ENCODE data around the gene LIPK.

Gene LIPK

DNA sequence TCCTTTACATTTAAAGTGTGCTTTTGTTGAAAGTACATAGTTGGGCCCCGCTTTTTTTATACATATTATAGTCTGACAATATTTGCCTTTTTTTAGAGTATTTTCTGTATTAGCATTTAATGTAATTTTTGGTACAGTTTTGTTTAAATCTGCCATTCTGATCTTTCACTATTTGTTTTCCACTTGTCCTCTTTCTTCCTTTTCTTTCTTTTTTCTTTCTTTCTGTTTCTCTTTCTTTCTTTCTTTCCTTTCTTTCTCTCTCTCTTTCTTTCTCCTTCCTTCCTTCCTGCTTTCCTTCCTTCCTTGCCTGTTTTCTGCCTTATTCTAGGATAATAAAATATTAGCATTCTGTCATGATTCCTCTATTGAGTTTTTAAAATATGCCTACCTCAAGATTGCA is 9.5 kb downstream of the LIPK start:
- Histone ChIP-seq H2AFZ (ENCODE audit: low read depth, low read length) (no peak overlapping the region), H3K27me3 (ENCODE audit: low read depth, low read length) (no peaks in the 10 kb centered on the region), H3K4me1 (ENCODE audit: low read length) (no peaks in the 10 kb centered on the region), H3K9me3 (ENCODE audit: insufficient read depth, low read length) (no peaks in the 10 kb centered on the region), H4K20me1 (ENCODE audit: insufficient read depth, low read length) (no peaks in the 10 kb centered on the region), H3K36me3 (replicated peaks; ENCODE audit: low read depth, low read length) (no peaks in the 10 kb centered on the region), H3K9ac (ENCODE audit: low read length) (no peak overlapping the region), H3K4me3 (ENCODE audit: low read length) (no peak overlapping the region), H3K79me2 (ENCODE audit: low read length) (no peaks in the 10 kb centered on the region), H3K27ac (ENCODE audit: low read length) (no peak overlapping the region), H3K4me2 (ENCODE audit: low read length) (no peak overlapping the region)
- TF ChIP-seq, protein P1, sequence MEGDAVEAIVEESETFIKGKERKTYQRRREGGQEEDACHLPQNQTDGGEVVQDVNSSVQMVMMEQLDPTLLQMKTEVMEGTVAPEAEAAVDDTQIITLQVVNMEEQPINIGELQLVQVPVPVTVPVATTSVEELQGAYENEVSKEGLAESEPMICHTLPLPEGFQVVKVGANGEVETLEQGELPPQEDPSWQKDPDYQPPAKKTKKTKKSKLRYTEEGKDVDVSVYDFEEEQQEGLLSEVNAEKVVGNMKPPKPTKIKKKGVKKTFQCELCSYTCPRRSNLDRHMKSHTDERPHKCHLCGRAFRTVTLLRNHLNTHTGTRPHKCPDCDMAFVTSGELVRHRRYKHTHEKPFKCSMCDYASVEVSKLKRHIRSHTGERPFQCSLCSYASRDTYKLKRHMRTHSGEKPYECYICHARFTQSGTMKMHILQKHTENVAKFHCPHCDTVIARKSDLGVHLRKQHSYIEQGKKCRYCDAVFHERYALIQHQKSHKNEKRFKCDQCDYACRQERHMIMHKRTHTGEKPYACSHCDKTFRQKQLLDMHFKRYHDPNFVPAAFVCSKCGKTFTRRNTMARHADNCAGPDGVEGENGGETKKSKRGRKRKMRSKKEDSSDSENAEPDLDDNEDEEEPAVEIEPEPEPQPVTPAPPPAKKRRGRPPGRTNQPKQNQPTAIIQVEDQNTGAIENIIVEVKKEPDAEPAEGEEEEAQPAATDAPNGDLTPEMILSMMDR (IDR thresholded peaks at IDR 0.05; ENCODE audit: low read depth, low read length), result no peak
- TF ChIP-seq EZH2phosphoT487 (IDR thresholded peaks at IDR 0.05; ENCODE audit: low read depth), result no peak

DNA sequence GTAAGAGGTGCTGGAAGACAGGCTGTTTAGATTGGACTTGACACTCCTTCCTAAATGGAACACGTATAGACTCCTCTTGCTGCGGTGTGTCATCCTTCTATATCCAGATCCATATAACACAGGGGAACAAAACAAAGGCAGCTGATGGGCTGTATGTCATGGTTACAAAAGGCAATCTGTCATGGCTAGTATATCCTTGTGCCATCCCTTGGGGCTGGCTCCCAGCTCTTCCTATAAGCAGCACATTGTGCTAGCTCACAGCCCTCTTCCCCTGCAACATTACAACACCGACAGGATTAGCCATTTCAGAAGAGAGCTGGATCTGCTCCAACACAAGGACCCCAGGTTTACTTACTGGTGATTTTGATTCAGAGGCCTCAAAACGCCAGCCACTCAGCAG is 15.3 kb downstream of the LIPK start:
- no peaks in the 10 kb centered on the region for H3K36me3 ChIP-seq (replicated peaks; ENCODE audit: low read depth, low read length)
- no peaks in the 10 kb centered on the region for H3K27me3 ChIP-seq (ENCODE audit: low read depth, low read length)
- H3K4me2 ChIP-seq (ENCODE audit: low read length), result no peak overlapping the region
- H4K20me1 ChIP-seq (ENCODE audit: insufficient read depth, low read length), result no peaks in the 10 kb centered on the region
- no peaks in the 10 kb centered on the region for H3K9me3 ChIP-seq (ENCODE audit: insufficient read depth, low read length)
- no peak overlapping the region for H3K9ac ChIP-seq (ENCODE audit: low read length)
- TF ChIP-seq EZH2phosphoT487 (IDR thresholded peaks at IDR 0.05; ENCODE audit: low read depth), result no peak
- TF ChIP-seq, protein P1 (IDR thresholded peaks at IDR 0.05; ENCODE audit: low read depth, low read length), result no peak
- H3K79me2 ChIP-seq (ENCODE audit: low read length), result no peaks in the 10 kb centered on the region
- no peak overlapping the region for H2AFZ ChIP-seq (ENCODE audit: low read depth, low read length)
- H3K4me1 ChIP-seq (ENCODE audit: low read length), result peaks cover 11% of the 10 kb centered on the region
- H3K27ac ChIP-seq (ENCODE audit: low read length), result no peak overlapping the region
- H3K4me3 ChIP-seq (ENCODE audit: low read length), result no peak overlapping the region

DNA sequence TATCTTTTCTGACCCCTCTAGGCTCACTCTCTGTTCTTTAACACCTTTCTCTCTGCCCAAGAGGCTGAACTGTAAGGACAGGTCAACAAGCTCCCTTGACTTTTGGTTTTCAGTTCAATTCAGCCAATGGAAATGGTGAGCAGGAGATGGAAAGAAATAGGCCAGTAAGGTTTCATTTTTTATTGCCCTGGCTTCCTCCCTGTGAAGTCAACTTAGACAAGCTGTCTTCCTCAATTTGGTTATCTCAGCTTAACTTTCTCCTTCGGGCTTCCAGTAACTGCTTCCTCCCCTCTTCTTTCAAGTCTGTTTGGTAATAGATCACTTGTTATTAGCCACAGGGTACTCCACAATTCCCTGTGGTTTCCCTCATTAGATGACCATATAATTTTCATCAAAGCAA is 19.7 kb downstream of the LIPK start:
- Histone ChIP-seq H3K79me2 (ENCODE audit: low read length) (no peaks in the 10 kb centered on the region), H3K36me3 (replicated peaks; ENCODE audit: low read depth, low read length) (no peaks in the 10 kb centered on the region), H3K4me2 (ENCODE audit: low read length) (peak overlapping the region; percentile 43; the same call in 1 of the 2 replicates), H3K9ac (ENCODE audit: low read length) (no peak overlapping the region), H3K27ac (ENCODE audit: low read length) (no peak overlapping the region), H3K9me3 (ENCODE audit: insufficient read depth, low read length) (no peaks in the 10 kb centered on the region), H3K4me3 (ENCODE audit: low read length) (no peak overlapping the region), H3K4me1 (ENCODE audit: low read length) (peaks cover 23% of the 10 kb centered on the region), H2AFZ (ENCODE audit: low read depth, low read length) (no peak overlapping the region), H3K27me3 (ENCODE audit: low read depth, low read length) (no peaks in the 10 kb centered on the region), H4K20me1 (ENCODE audit: insufficient read depth, low read length) (no peaks in the 10 kb centered on the region)
- TF ChIP-seq EZH2phosphoT487 (IDR thresholded peaks at IDR 0.05; ENCODE audit: low read depth), result no peak
- TF ChIP-seq, protein P1 (IDR thresholded peaks at IDR 0.05; ENCODE audit: low read depth, low read length), result no peak

DNA sequence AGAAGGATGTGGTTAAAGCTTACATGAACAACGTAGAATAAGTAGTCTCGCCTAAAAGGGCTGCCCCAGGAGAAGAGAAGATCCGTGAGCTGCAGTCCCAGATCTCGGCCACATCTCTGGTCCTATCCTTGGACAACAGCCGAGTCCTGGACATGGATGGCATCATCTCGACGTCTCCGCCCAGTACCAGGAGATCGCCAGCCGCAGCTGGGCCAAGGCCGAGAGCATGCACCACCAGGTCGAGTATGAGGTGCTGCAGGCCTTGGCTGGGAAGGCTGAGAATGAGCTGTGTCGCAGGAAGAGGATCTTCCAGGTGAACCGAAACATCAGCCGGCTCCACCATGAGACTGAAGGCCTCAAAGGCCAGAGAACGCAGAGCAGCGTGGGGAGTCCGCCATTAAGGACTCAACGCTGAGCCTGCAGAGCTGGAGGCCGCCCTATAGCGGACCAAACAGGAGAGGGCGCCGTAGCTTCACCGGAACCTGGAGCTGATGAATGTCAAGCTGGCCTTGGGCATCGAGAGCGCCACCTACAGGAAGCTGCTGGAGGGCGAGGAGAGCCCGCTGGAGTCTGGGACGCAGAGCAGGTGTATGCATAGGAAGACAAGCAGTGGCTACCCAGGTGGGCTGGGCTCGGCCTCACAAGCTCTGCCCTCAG is 22.2 kb downstream of the LIPK start:
- H3K79me2 ChIP-seq (ENCODE audit: low read length), result no peaks in the 10 kb centered on the region
- no peak overlapping the region for H2AFZ ChIP-seq (ENCODE audit: low read depth, low read length)
- peaks cover 42% of the 10 kb centered on the region for H3K4me1 ChIP-seq (ENCODE audit: low read length)

More for the DNA sequence above, 22.2 kb downstream of the LIPK start:
- Histone ChIP-seq H3K27ac (ENCODE audit: low read length) (no peak overlapping the region), H4K20me1 (ENCODE audit: insufficient read depth, low read length) (no peaks in the 10 kb centered on the region), H3K4me3 (ENCODE audit: low read length) (no peak overlapping the region), H3K4me2 (ENCODE audit: low read length) (no peak overlapping the region), H3K27me3 (ENCODE audit: low read depth, low read length) (no peaks in the 10 kb centered on the region), H3K9me3 (ENCODE audit: insufficient read depth, low read length) (no peaks in the 10 kb centered on the region), H3K36me3 (replicated peaks; ENCODE audit: low read depth, low read length) (no peaks in the 10 kb centered on the region), H3K9ac (ENCODE audit: low read length) (no peak overlapping the region)
- no peak for TF ChIP-seq EZH2phosphoT487 (IDR thresholded peaks at IDR 0.05; ENCODE audit: low read depth)
- TF ChIP-seq, protein P1 (IDR thresholded peaks at IDR 0.05; ENCODE audit: low read depth, low read length), result peak; percentile 76

Measured in OCI-LY3 (cell line).